Keratinocyte (primary cell): ENCODE results near the gene AOPEP. TPM values are rescaled to one million over a fixed set of nuclear protein-coding genes. Genes with fewer than 3 reads are reported as not detected.

ENCODE experiments used
- DNase-seq: peaks from one replicate; pipeline ENCODE4 v3.0.0-alpha.2; 2011; ENCODE audit warnings: low read depth, missing footprints, low spot score
- FAIRE-seq: peaks from 2 replicates; lab custom pipeline; 2011; peaks lifted over from hg19 to GRCh38; lab: Jason Lieb, UNC
- H2AFZ ChIP-seq: 2 replicates; pipeline ENCODE4 v1.6.0; 2012; ENCODE audit warnings: low read length, control low read depth, inconsistent platforms; ENCODE audit not compliant: control insufficient read depth
- H3K27ac ChIP-seq: 2 replicates; pipeline ENCODE4 v1.5.1; 2011; ENCODE audit warnings: low read length; ENCODE audit not compliant: control insufficient read depth, insufficient read depth
- H3K27me3 ChIP-seq: 3 replicates; pipeline ENCODE4 v1.6.0; 2011; ENCODE audit warnings: low read length; ENCODE audit not compliant: control insufficient read depth, insufficient read depth; ENCODE audit errors: extremely low read depth
- H3K36me3 ChIP-seq, 2 experiments: 2 replicates in 1 of 2; 3 replicates in 1 of 2; pipeline ENCODE4 v1.5.1; 2011; ENCODE audit warnings: low read length in 2 of 2, mild to moderate bottlenecking in 1 of 2; ENCODE audit not compliant: control insufficient read depth in 2 of 2, insufficient read depth in 2 of 2; ENCODE audit errors: extremely low read depth in 1 of 2
- H3K4me1 ChIP-seq: 3 replicates; pipeline ENCODE4 v1.5.1; 2011; ENCODE audit warnings: low read length; ENCODE audit not compliant: control insufficient read depth, insufficient read depth; ENCODE audit errors: extremely low read depth
- H3K4me2 ChIP-seq: 3 replicates; pipeline ENCODE4 v1.6.0; 2011; ENCODE audit warnings: low read depth, low read length; ENCODE audit not compliant: control insufficient read depth, insufficient read depth; ENCODE audit errors: extremely low read depth
- H3K4me3 ChIP-seq, 3 experiments: fragments of 200-600 bp in 1 of 3; sonication (generic) in 1 of 3; 2 replicates in 2 of 3; 3 replicates in 1 of 3; pipeline ENCODE4 v1.5.1; 2011 to 2016; ENCODE audit warnings: low read length in 3 of 3, mild to moderate bottlenecking in 3 of 3, control low read depth in 2 of 3, inconsistent platforms in 1 of 3, low read depth in 1 of 3, mixed read lengths in 1 of 3, mixed run types in 1 of 3, moderate library complexity in 1 of 3; ENCODE audit not compliant: control insufficient read depth in 2 of 3, insufficient read depth in 2 of 3; ENCODE audit errors: extremely low read depth in 1 of 3
- H3K79me2 ChIP-seq: 2 replicates; pipeline ENCODE4 v1.6.0; 2012; ENCODE audit warnings: low read length; ENCODE audit not compliant: control insufficient read depth, insufficient read depth
- H3K9ac ChIP-seq: 3 replicates; pipeline ENCODE4 v1.6.0; 2011; ENCODE audit warnings: low read length; ENCODE audit not compliant: control insufficient read depth, insufficient read depth; ENCODE audit errors: extremely low read depth
- H3K9me1 ChIP-seq: 3 replicates; pipeline ENCODE4 v1.6.0; 2011; ENCODE audit warnings: low read length; ENCODE audit not compliant: control insufficient read depth, insufficient read depth; ENCODE audit errors: extremely low read depth
- H3K9me3 ChIP-seq: 2 replicates; pipeline ENCODE4 v1.5.1; 2012; ENCODE audit warnings: low read depth, low read length; ENCODE audit not compliant: control insufficient read depth
- H4K20me1 ChIP-seq: 3 replicates; pipeline ENCODE4 v1.6.0; 2011; ENCODE audit warnings: low read length; ENCODE audit not compliant: control insufficient read depth, insufficient read depth; ENCODE audit errors: extremely low read depth
- CTCF ChIP-seq, 3 experiments: IDR thresholded peaks in 1 of 3; conservative IDR thresholded peaks in 1 of 3; optimal IDR thresholded peaks in 1 of 3; 2 replicates in 2 of 3; 3 replicates in 1 of 3; pipeline versions ENCODE3 to v1.5.1; 2011; ENCODE audit warnings: low read length in 3 of 3, mild to moderate bottlenecking in 3 of 3, moderate library complexity in 2 of 3, control low read depth in 1 of 3, inconsistent platforms in 1 of 3; ENCODE audit not compliant: insufficient read depth in 2 of 3; ENCODE audit errors: extremely low read depth in 1 of 3
- EZH2 ChIP-seq: IDR thresholded peaks from one replicate; pipeline ENCODE4 v1.6.1; 2012; ENCODE audit warnings: inconsistent platforms, mild to moderate bottlenecking, low read length, moderate library complexity
- dilution Hi-C: fragments of 300-500 bp; cut with MboI; formaldehyde crosslinking; loops from one replicate; pipeline ENCODE4 v1.7.0; 2020; ENCODE audit warnings: low sequenced_read_pairs; ENCODE audit not compliant: extremely low pct_ligation_motif_present
- polyA plus RNA-seq, 5 experiments: library from polyadenylated mRNA; depleted of rRNA in 3 of 5; stranded (reverse) in 3 of 5; stranded (forward) in 1 of 5; unstranded in 1 of 5; fragments of >200 nt; gene quantifications; 1 replicate in 1 of 5; 2 replicates in 3 of 5; 3 replicates in 1 of 5; pipeline versions ENCODE4 v1.2.1 to v1.2.3, GENCODE V29; 2011 to 2012; ENCODE audit warnings: missing spikeins in 2 of 5, low read depth in 1 of 5, low replicate concordance in 1 of 5

Gene AOPEP
- polyA plus RNA-seq, 1 donor (not counting 4 experiments of a cell fraction or from before 2014, with no cell fraction given) = 27.0 TPM

- Histone ChIP-seq H3K27me3 (no peaks in the 10 kb centered on the region), H3K4me1 (peaks cover 2% of the 10 kb centered on the region), H3K79me2 (peaks cover 88% of the 10 kb centered on the region), H3K36me3 (peaks cover 35 to 43% of the 10 kb centered on the region in 2 experiments), H3K4me2 (no peak overlapping the region), H3K9me1 (peaks cover 2% of the 10 kb centered on the region), H4K20me1 (no peaks in the 10 kb centered on the region), H3K27ac (no peak overlapping the region), H3K9me3 (no peaks in the 10 kb centered on the region), H2AFZ (no peak overlapping the region), H3K9ac (no peak overlapping the region), H3K4me3 (no peak overlapping the region)
- FAIRE-seq (no peak), DNase-seq (no peak)
- dilution Hi-C loops = no loop called here
- TF ChIP-seq EZH2 = no peak
- peak; percentile 16 to 51 (median 27) for TF ChIP-seq CTCF (optimal IDR thresholded peaks at IDR 0.05 in 1 of 3, IDR thresholded peaks at IDR 0.05 in 1 of 3, conservative IDR thresholded peaks at IDR 0.05 in 1 of 3; ENCODE audit: extremely low read depth in 1 of 3, insufficient read depth in 2 of 3, low read length in 3 of 3)
Observed at GRCh38 chr9:95073042-95073607, 346.6 kb downstream of the AOPEP start.

- Histone ChIP-seq H3K27ac (no peak overlapping the region), H2AFZ (no peak overlapping the region), H3K27me3 (no peaks in the 10 kb centered on the region), H4K20me1 (no peaks in the 10 kb centered on the region), H3K4me2 (no peak overlapping the region), H3K9me3 (no peaks in the 10 kb centered on the region), H3K36me3 (peaks cover 31 to 44% of the 10 kb centered on the region in 2 experiments), H3K9me1 (peaks cover 2% of the 10 kb centered on the region), H3K4me3 (no peak overlapping the region), H3K79me2 (peaks cover 86% of the 10 kb centered on the region), H3K4me1 (no peaks in the 10 kb centered on the region), H3K9ac (no peak overlapping the region)
- dilution Hi-C loops = no loop called here
- TF ChIP-seq EZH2 = no peak
- DNase-seq = no peak
- no peak for FAIRE-seq
Observed at GRCh38 chr9:95073918-95074317, 347.4 kb downstream of the AOPEP start.

GRCh38 chr9:95074632-95075031, 348.1 kb downstream of the AOPEP start:
- DNase-seq = no peak
- Histone ChIP-seq H3K27ac (no peak overlapping the region), H2AFZ (no peak overlapping the region), H3K4me3 (no peak overlapping the region), H4K20me1 (no peaks in the 10 kb centered on the region), H3K9ac (no peak overlapping the region), H3K4me1 (no peaks in the 10 kb centered on the region), H3K27me3 (no peaks in the 10 kb centered on the region), H3K9me1 (peaks cover 2% of the 10 kb centered on the region), H3K79me2 (peaks cover 82% of the 10 kb centered on the region), H3K9me3 (no peaks in the 10 kb centered on the region), H3K36me3 (peaks cover 27 to 40% of the 10 kb centered on the region in 2 experiments), H3K4me2 (no peak overlapping the region)
- TF ChIP-seq CTCF (optimal IDR thresholded peaks at IDR 0.05 in 1 of 3, IDR thresholded peaks at IDR 0.05 in 1 of 3, conservative IDR thresholded peaks at IDR 0.05 in 1 of 3; ENCODE audit: extremely low read depth in 1 of 3, insufficient read depth in 2 of 3, low read length in 3 of 3) = no peak
- no peak for TF ChIP-seq EZH2
- dilution Hi-C loops = no loop called here
- no peak for FAIRE-seq
